ENCODE results near the gene ALS2. TPM values are rescaled to one million over a fixed set of nuclear protein-coding genes. Genes with fewer than 3 reads are reported as not detected.
A peak's percentile ranks its signal among the peaks of the same experiment; 100 is the strongest.

The ALS2 gene
- total and polyA plus RNA-seq, 12 donors: 3.1 to 24.3 (median 15.3) TPM

GRCh38 chr2:201653221-201653620, 127.5 kb downstream of the ALS2 start:
- no peaks in the 10 kb centered on the region for H3K9me3 ChIP-seq (replicated peaks in 1 of 3)
- peaks cover 2 to 6% of the 10 kb centered on the region in 2 donors for H3K4me1 ChIP-seq (replicated peaks in 1 of 2)
- H3K4me3 ChIP-seq: no peak overlapping the region
- TF ChIP-seq POLR2A (IDR thresholded peaks at IDR 0.05): no peak
- TF ChIP-seq, protein P1, sequence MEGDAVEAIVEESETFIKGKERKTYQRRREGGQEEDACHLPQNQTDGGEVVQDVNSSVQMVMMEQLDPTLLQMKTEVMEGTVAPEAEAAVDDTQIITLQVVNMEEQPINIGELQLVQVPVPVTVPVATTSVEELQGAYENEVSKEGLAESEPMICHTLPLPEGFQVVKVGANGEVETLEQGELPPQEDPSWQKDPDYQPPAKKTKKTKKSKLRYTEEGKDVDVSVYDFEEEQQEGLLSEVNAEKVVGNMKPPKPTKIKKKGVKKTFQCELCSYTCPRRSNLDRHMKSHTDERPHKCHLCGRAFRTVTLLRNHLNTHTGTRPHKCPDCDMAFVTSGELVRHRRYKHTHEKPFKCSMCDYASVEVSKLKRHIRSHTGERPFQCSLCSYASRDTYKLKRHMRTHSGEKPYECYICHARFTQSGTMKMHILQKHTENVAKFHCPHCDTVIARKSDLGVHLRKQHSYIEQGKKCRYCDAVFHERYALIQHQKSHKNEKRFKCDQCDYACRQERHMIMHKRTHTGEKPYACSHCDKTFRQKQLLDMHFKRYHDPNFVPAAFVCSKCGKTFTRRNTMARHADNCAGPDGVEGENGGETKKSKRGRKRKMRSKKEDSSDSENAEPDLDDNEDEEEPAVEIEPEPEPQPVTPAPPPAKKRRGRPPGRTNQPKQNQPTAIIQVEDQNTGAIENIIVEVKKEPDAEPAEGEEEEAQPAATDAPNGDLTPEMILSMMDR (IDR thresholded peaks at IDR 0.05): no peak
- peak overlapping the region in 2 of 5 donors; percentile 35 to 51 for H3K27ac ChIP-seq
- DNase-seq: no peak
- no peaks in the 10 kb centered on the region for H3K36me3 ChIP-seq (replicated peaks in 1 of 2)
- 80 to 91% (median 90%) methylated on average over 6 of the region's 6 CpGs for WGBS, 4 donors
- H3K27me3 ChIP-seq: no peaks in the 10 kb centered on the region
- intact Hi-C loops (cut with DNase I): no loop called here

Small RNA genes within 50 kb of the gene (small RNA-seq; reads per million reads assigned to genes)
- gene RF00019: 0 reads per million in 2 donors
- 0 reads per million in 2 donors for gene UBE2V1P11

Other genes with a start within 250 kb of the ALS2 start
- 100 to 1,000 TPM in 1 of 9 donors, 10 to 100 TPM in 8; 27.7 to 109 (median 37.6) TPM for gene TMEM237, start 137.4 kb downstream of the ALS2 start, total RNA-seq
- gene TMEM237, start 137.4 kb downstream of the ALS2 start, polyA plus RNA-seq: 10 to 100 TPM; 12.3 to 33.6 (median 18.8) TPM
- 1 to 10 TPM in 2 of 9 donors, under 1 TPM in 6, not detected in 1; 0.28 to 1.2 (median 0.46) TPM for gene MPP4, start 82.3 kb downstream of the ALS2 start, total RNA-seq
- 1 to 10 TPM in 1 of 3 donors, under 1 TPM in 2; 0.37 to 1.2 (median 0.84) TPM for gene MPP4, start 82.3 kb downstream of the ALS2 start, polyA plus RNA-seq
- gene CDK15, start 25.6 kb upstream of the ALS2 start, total RNA-seq: 1 to 10 TPM in 2 of 9 donors, under 1 TPM in 6, not detected in 1; 0.06 to 1.2 (median 0.15) TPM
- gene CDK15, start 25.6 kb upstream of the ALS2 start, polyA plus RNA-seq: under 1 TPM; 0.10 to 0.80 (median 0.13) TPM